Measurements from ENCODE around the gene NXNL1.

NXNL1 gene

DNA sequence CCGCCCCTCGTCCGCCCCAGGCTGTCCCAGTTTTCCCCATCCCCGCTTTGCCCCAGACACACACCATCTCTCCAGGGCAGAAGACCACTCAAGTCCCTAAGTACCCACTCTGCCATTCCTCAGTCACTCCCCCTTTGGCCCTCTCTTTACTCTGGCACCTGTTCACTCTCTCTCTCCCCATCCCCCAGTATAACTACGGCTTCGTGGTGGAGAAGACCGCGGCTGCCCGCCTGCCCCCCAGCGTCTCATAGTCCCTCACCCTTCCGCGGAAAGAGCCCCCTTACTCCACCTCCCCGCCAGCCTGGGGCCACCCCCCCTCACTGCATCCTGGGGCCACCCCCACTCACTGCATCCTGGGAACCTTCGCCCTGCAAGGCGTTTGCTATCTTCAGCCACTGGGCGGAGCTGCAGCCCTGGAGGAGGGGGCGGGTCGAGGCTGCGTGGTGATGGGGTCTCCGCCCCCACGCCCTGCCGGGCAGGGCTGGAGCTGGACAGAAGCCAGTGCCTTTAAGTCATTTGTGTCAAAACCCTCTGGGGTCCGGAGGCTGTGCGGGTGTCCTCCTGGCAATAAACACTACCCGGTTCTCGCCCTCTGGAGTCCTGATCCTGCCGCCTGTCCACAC lies 35.9 kb downstream of the NXNL1 start:
- Histone ChIP-seq H3K9me3 (ENCODE audit: control insufficient read depth, insufficient read depth, low read depth, low read length) (no peaks in the 10 kb centered on the region), H3K36me3 (ENCODE audit: control insufficient read depth in 2 of 2, insufficient read depth in 1 of 2, low read length in 2 of 2) (peaks cover 4 to 6% of the 10 kb centered on the region in 2 experiments; a peak in 2 of 3 replicates), H3K4me1 (ENCODE audit: control insufficient read depth, insufficient read depth, low read length) (peaks cover 2% of the 10 kb centered on the region; the same call in 1 of the 2 replicates), H3K4me3 (ENCODE audit: low read depth, low read length) (no peak overlapping the region), H3K27ac (ENCODE audit: extremely low read depth, low read depth, low read length) (no peak overlapping the region)
- POLR2A ChIA-PET: interaction anchor here (0.5 to 0.7 kb wide), 5 partner anchors 10 to 930 kb away, joined by 3 to 5 read pairs (median 4); no protein-coding TSS in a partner anchor
- CTCF ChIA-PET: interaction anchor here (0.6 to 1.0 kb wide), 8 partner anchors 9 to 454 kb away, joined by 3 to 6 read pairs (median 3); partner anchors contain the start of genes BST2 and OCEL1
- no peak for TF ChIP-seq ZNF707 (tag by site-specific recombination; IDR thresholded peaks at IDR 0.05)
- TF ChIP-seq IKZF3 (tag by site-specific recombination; IDR thresholded peaks at IDR 0.05): peak; percentile 57
- TF ChIP-seq ZNF366 (tag by site-specific recombination; conservative IDR thresholded peaks at IDR 0.05): peak; percentile 54; the same call in 1 of the 2 replicates
- TF ChIP-seq SP7 (tag by site-specific recombination; IDR thresholded peaks at IDR 0.05): peak; percentile 55
- no peak for TF ChIP-seq OSR2 (tag by site-specific recombination; IDR thresholded peaks at IDR 0.05)
- TF ChIP-seq ZXDB (tag by site-specific recombination; IDR thresholded peaks at IDR 0.05): peak; percentile 84
- peak; percentile 85 for TF ChIP-seq ZNF341 (tag by site-specific recombination; IDR thresholded peaks at IDR 0.05; ENCODE audit: low read depth)
- peak; percentile 91 for TF ChIP-seq GLIS2 (tag by site-specific recombination; IDR thresholded peaks at IDR 0.05)
- 0 out of 2 replicates have a peak, but pooled peaks have one; percentile 29 for TF ChIP-seq ZNF24 (tag by site-specific recombination; IDR thresholded peaks at IDR 0.05)
- TF ChIP-seq KLF1 (tag by site-specific recombination; IDR thresholded peaks at IDR 0.05): peak; percentile 82; the same call in 1 of the 2 replicates
- no peak for TF ChIP-seq ZNF571 (tag by site-specific recombination; IDR thresholded peaks at IDR 0.05)
- TF ChIP-seq, protein P1, sequence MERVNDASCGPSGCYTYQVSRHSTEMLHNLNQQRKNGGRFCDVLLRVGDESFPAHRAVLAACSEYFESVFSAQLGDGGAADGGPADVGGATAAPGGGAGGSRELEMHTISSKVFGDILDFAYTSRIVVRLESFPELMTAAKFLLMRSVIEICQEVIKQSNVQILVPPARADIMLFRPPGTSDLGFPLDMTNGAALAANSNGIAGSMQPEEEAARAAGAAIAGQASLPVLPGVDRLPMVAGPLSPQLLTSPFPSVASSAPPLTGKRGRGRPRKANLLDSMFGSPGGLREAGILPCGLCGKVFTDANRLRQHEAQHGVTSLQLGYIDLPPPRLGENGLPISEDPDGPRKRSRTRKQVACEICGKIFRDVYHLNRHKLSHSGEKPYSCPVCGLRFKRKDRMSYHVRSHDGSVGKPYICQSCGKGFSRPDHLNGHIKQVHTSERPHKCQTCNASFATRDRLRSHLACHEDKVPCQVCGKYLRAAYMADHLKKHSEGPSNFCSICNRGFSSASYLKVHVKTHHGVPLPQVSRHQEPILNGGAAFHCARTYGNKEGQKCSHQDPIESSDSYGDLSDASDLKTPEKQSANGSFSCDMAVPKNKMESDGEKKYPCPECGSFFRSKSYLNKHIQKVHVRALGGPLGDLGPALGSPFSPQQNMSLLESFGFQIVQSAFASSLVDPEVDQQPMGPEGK (tag by site-specific recombination; IDR thresholded peaks at IDR 0.05): peak; percentile 96
- TF ChIP-seq ZNF660 (tag by site-specific recombination; IDR thresholded peaks at IDR 0.05): peak; percentile 52; the same call in 1 of the 2 replicates
- TF ChIP-seq ZNF585B (tag by site-specific recombination; IDR thresholded peaks at IDR 0.05): no peak
- TF ChIP-seq ZSCAN30 (tag by site-specific recombination; IDR thresholded peaks at IDR 0.05): peak; percentile 32; the same call in 1 of the 2 replicates
- peak; percentile 90 for TF ChIP-seq EGR2 (tag by site-specific recombination; IDR thresholded peaks at IDR 0.05; ENCODE audit: low read depth)
- TF ChIP-seq, protein P2, sequence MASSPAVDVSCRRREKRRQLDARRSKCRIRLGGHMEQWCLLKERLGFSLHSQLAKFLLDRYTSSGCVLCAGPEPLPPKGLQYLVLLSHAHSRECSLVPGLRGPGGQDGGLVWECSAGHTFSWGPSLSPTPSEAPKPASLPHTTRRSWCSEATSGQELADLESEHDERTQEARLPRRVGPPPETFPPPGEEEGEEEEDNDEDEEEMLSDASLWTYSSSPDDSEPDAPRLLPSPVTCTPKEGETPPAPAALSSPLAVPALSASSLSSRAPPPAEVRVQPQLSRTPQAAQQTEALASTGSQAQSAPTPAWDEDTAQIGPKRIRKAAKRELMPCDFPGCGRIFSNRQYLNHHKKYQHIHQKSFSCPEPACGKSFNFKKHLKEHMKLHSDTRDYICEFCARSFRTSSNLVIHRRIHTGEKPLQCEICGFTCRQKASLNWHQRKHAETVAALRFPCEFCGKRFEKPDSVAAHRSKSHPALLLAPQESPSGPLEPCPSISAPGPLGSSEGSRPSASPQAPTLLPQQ (tag by site-specific recombination; IDR thresholded peaks at IDR 0.05): peak; percentile 63
- TF ChIP-seq, protein P3, sequence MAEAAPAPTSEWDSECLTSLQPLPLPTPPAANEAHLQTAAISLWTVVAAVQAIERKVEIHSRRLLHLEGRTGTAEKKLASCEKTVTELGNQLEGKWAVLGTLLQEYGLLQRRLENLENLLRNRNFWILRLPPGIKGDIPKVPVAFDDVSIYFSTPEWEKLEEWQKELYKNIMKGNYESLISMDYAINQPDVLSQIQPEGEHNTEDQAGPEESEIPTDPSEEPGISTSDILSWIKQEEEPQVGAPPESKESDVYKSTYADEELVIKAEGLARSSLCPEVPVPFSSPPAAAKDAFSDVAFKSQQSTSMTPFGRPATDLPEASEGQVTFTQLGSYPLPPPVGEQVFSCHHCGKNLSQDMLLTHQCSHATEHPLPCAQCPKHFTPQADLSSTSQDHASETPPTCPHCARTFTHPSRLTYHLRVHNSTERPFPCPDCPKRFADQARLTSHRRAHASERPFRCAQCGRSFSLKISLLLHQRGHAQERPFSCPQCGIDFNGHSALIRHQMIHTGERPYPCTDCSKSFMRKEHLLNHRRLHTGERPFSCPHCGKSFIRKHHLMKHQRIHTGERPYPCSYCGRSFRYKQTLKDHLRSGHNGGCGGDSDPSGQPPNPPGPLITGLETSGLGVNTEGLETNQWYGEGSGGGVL (tag by site-specific recombination; IDR thresholded peaks at IDR 0.05): peak; percentile 62; the same call in 1 of the 2 replicates
- no peak for TF ChIP-seq GFI1B (tag by site-specific recombination; IDR thresholded peaks at IDR 0.05)
- TF ChIP-seq ZBTB8A (tag by site-specific recombination; IDR thresholded peaks at IDR 0.05): peak; percentile 72
- TF ChIP-seq KLF9 (tag by site-specific recombination; IDR thresholded peaks at IDR 0.05; ENCODE audit: low read depth): peak; percentile 90
- TF ChIP-seq GLIS1 (tag by site-specific recombination; IDR thresholded peaks at IDR 0.05): peak; percentile 68
- peak; percentile 92 for TF ChIP-seq ZFHX2 (tag by site-specific recombination; conservative IDR thresholded peaks at IDR 0.05)
- no peak for TF ChIP-seq ZNF558 (tag by site-specific recombination; IDR thresholded peaks at IDR 0.05)
- 0 out of 2 replicates have a peak, but pooled peaks have one; percentile 47 for TF ChIP-seq GLI4 (tag by site-specific recombination; IDR thresholded peaks at IDR 0.05)
- TF ChIP-seq SCRT1 (tag by site-specific recombination; IDR thresholded peaks at IDR 0.05; ENCODE audit: borderline replicate concordance): peak; percentile 20; the same call in 1 of the 2 replicates
- peak; percentile 87 for TF ChIP-seq SCRT2 (tag by site-specific recombination; IDR thresholded peaks at IDR 0.05)
- peak; percentile 85 for TF ChIP-seq SP3 (tag by site-specific recombination; IDR thresholded peaks at IDR 0.05)
- TF ChIP-seq, protein P4, sequence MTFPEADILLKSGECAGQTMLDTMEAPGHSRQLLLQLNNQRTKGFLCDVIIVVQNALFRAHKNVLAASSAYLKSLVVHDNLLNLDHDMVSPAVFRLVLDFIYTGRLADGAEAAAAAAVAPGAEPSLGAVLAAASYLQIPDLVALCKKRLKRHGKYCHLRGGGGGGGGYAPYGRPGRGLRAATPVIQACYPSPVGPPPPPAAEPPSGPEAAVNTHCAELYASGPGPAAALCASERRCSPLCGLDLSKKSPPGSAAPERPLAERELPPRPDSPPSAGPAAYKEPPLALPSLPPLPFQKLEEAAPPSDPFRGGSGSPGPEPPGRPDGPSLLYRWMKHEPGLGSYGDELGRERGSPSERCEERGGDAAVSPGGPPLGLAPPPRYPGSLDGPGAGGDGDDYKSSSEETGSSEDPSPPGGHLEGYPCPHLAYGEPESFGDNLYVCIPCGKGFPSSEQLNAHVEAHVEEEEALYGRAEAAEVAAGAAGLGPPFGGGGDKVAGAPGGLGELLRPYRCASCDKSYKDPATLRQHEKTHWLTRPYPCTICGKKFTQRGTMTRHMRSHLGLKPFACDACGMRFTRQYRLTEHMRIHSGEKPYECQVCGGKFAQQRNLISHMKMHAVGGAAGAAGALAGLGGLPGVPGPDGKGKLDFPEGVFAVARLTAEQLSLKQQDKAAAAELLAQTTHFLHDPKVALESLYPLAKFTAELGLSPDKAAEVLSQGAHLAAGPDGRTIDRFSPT (tag by site-specific recombination; IDR thresholded peaks at IDR 0.05): peak; percentile 43; the same call in 1 of the 2 replicates
- no peak for TF ChIP-seq ZNF624 (tag by site-specific recombination; IDR thresholded peaks at IDR 0.05)
- peak; percentile 55 for TF ChIP-seq ZNF654 (tag by site-specific recombination; IDR thresholded peaks at IDR 0.05; ENCODE audit: low read depth)
- peak; percentile 72; the same call in 1 of the 2 replicates for TF ChIP-seq ZNF76 (tag by site-specific recombination; IDR thresholded peaks at IDR 0.05; ENCODE audit: borderline replicate concordance, low read depth)

All from HEK293 (cell line).